Measurements from ENCODE around the gene PLCB2.

PLCB2 gene

GRCh38 chr15:40263024-40263754 lies 44.5 kb downstream of the PLCB2 start:
- no peak for TF ChIP-seq GATA3 (IDR thresholded peaks at IDR 0.05; ENCODE audit: low read depth, low read length)
- no peak for TF ChIP-seq GATA2 (IDR thresholded peaks at IDR 0.05; ENCODE audit: low read depth, low read length)

- no peak for TF ChIP-seq GATA3 (IDR thresholded peaks at IDR 0.05; ENCODE audit: low read depth, low read length)
- no peak for TF ChIP-seq GATA2 (IDR thresholded peaks at IDR 0.05; ENCODE audit: low read depth, low read length)
Measured at GRCh38 chr15:40259021-40259420, 48.7 kb downstream of the PLCB2 start.

- TF ChIP-seq GATA2 (IDR thresholded peaks at IDR 0.05; ENCODE audit: low read depth, low read length): no peak
- no peak for TF ChIP-seq GATA3 (IDR thresholded peaks at IDR 0.05; ENCODE audit: low read depth, low read length)
Measured at GRCh38 chr15:40258544-40258943, 49.2 kb downstream of the PLCB2 start.

- TF ChIP-seq GATA2 (IDR thresholded peaks at IDR 0.05; ENCODE audit: low read depth, low read length): no peak
Measured at GRCh38 chr15:40257656-40258450, 49.9 kb downstream of the PLCB2 start.

- TF ChIP-seq GATA3 (IDR thresholded peaks at IDR 0.05; ENCODE audit: low read depth, low read length) (no peak), GATA2 (IDR thresholded peaks at IDR 0.05; ENCODE audit: low read depth, low read length) (no peak)
Measured at GRCh38 chr15:40256638-40257235, 51.0 kb downstream of the PLCB2 start.

GRCh38 chr15:40255033-40255432 lies 52.7 kb downstream of the PLCB2 start:
- TF ChIP-seq GATA2 (IDR thresholded peaks at IDR 0.05; ENCODE audit: low read depth, low read length): no peak
- no peak for TF ChIP-seq GATA3 (IDR thresholded peaks at IDR 0.05; ENCODE audit: low read depth, low read length)

GRCh38 chr15:40254452-40254851 lies 53.3 kb downstream of the PLCB2 start:
- TF ChIP-seq GATA3 (IDR thresholded peaks at IDR 0.05; ENCODE audit: low read depth, low read length) (no peak), GATA2 (IDR thresholded peaks at IDR 0.05; ENCODE audit: low read depth, low read length) (no peak)

GRCh38 chr15:40253167-40253790 lies 54.5 kb downstream of the PLCB2 start:
- no peak for TF ChIP-seq GATA2 (IDR thresholded peaks at IDR 0.05; ENCODE audit: low read depth, low read length)
- TF ChIP-seq GATA3 (IDR thresholded peaks at IDR 0.05; ENCODE audit: low read depth, low read length): no peak

GRCh38 chr15:40252438-40253166 lies 55.1 kb downstream of the PLCB2 start:
- TF ChIP-seq GATA3 (IDR thresholded peaks at IDR 0.05; ENCODE audit: low read depth, low read length): no peak
- no peak for TF ChIP-seq GATA2 (IDR thresholded peaks at IDR 0.05; ENCODE audit: low read depth, low read length)

GRCh38 chr15:40252141-40252437 lies 55.6 kb downstream of the PLCB2 start:
- TF ChIP-seq GATA3 (IDR thresholded peaks at IDR 0.05; ENCODE audit: low read depth, low read length): no peak
- no peak for TF ChIP-seq GATA2 (IDR thresholded peaks at IDR 0.05; ENCODE audit: low read depth, low read length)

- no peak for TF ChIP-seq GATA3 (IDR thresholded peaks at IDR 0.05; ENCODE audit: low read depth, low read length)
- no peak for TF ChIP-seq GATA2 (IDR thresholded peaks at IDR 0.05; ENCODE audit: low read depth, low read length)
Measured at GRCh38 chr15:40251486-40252140, 56.1 kb downstream of the PLCB2 start.

GRCh38 chr15:40250771-40251483 lies 56.8 kb downstream of the PLCB2 start:
- TF ChIP-seq GATA2 (IDR thresholded peaks at IDR 0.05; ENCODE audit: low read depth, low read length) (no peak), GATA3 (IDR thresholded peaks at IDR 0.05; ENCODE audit: low read depth, low read length) (no peak)

- no peak for TF ChIP-seq GATA3 (IDR thresholded peaks at IDR 0.05; ENCODE audit: low read depth, low read length)
- no peak for TF ChIP-seq GATA2 (IDR thresholded peaks at IDR 0.05; ENCODE audit: low read depth, low read length)
Measured at GRCh38 chr15:40250304-40250656, 57.5 kb downstream of the PLCB2 start.

All from SH-SY5Y (cell line).